Measurements from ENCODE around the gene INPP4B.

- no peak for TF ChIP-seq CTCF (IDR thresholded peaks at IDR 0.05)
- no peak for TF ChIP-seq POLR2A (IDR thresholded peaks at IDR 0.05)
Measured at GRCh38 chr4:142474398-142475087, 371.6 kb downstream of the INPP4B start.

Measured in uterus (tissue), 2 donors.